Measurements from ENCODE around the gene BBC3. TPM values are rescaled to one million over a fixed set of nuclear protein-coding genes. Genes with fewer than 3 reads are reported as not detected.

Gene BBC3
- total and polyA plus RNA-seq, 2 experiments from 2014 or later = 23.4 to 31.9 TPM

- Histone ChIP-seq H3K27me3 (ENCODE audit: insufficient read depth) (peaks cover 41% of the 10 kb centered on the region), H3K79me2 (replicated peaks; ENCODE audit: insufficient read depth) (no peaks in the 10 kb centered on the region), H3K4me2 (peak overlapping the region; percentile 90), H3F3A (replicated peaks; ENCODE audit: low read depth) (peaks cover 38% of the 10 kb centered on the region), H3K27ac (ENCODE audit: low read depth) (no peak overlapping the region), H2AFZ (peak overlapping the region; percentile 96), H3K4me1 (ENCODE audit: insufficient read depth) (peaks cover 19% of the 10 kb centered on the region), H3K4me3 (peak overlapping the region; percentile 73), H4K20me1 (replicated peaks; ENCODE audit: insufficient read depth) (no peaks in the 10 kb centered on the region), H3K36me3 (ENCODE audit: insufficient read depth) (no peaks in the 10 kb centered on the region), H3K9me2 (ENCODE audit: insufficient read depth) (no peaks in the 10 kb centered on the region)
- Mint-ChIP-seq H3K27me3 (ENCODE audit: insufficient read depth, low read depth, poor library complexity) (peaks cover 21% of the 10 kb centered on the region), H3K4me1 (peaks cover 19% of the 10 kb centered on the region), H3K27ac (no peak overlapping the region), H3K36me3 (ENCODE audit: low read depth) (peaks cover 6% of the 10 kb centered on the region; the same call in 1 of the 3 replicates), H3K4me3 (peak overlapping the region; percentile 70), H3K9me3 (peaks cover 3% of the 10 kb centered on the region; the same call in 1 of the 3 replicates)
- TF ChIP-seq EZH2phosphoT487 (IDR thresholded peaks at IDR 0.05; ENCODE audit: unreplicated experiment) = no peak
- no peak for TF ChIP-seq ZNF114 (CRISPR knock-in tag; IDR thresholded peaks at IDR 0.05)
- no peak for TF ChIP-seq EZH2 (IDR thresholded peaks at IDR 0.05; ENCODE audit: low read depth, unreplicated experiment)
- TF ChIP-seq, protein P1, sequence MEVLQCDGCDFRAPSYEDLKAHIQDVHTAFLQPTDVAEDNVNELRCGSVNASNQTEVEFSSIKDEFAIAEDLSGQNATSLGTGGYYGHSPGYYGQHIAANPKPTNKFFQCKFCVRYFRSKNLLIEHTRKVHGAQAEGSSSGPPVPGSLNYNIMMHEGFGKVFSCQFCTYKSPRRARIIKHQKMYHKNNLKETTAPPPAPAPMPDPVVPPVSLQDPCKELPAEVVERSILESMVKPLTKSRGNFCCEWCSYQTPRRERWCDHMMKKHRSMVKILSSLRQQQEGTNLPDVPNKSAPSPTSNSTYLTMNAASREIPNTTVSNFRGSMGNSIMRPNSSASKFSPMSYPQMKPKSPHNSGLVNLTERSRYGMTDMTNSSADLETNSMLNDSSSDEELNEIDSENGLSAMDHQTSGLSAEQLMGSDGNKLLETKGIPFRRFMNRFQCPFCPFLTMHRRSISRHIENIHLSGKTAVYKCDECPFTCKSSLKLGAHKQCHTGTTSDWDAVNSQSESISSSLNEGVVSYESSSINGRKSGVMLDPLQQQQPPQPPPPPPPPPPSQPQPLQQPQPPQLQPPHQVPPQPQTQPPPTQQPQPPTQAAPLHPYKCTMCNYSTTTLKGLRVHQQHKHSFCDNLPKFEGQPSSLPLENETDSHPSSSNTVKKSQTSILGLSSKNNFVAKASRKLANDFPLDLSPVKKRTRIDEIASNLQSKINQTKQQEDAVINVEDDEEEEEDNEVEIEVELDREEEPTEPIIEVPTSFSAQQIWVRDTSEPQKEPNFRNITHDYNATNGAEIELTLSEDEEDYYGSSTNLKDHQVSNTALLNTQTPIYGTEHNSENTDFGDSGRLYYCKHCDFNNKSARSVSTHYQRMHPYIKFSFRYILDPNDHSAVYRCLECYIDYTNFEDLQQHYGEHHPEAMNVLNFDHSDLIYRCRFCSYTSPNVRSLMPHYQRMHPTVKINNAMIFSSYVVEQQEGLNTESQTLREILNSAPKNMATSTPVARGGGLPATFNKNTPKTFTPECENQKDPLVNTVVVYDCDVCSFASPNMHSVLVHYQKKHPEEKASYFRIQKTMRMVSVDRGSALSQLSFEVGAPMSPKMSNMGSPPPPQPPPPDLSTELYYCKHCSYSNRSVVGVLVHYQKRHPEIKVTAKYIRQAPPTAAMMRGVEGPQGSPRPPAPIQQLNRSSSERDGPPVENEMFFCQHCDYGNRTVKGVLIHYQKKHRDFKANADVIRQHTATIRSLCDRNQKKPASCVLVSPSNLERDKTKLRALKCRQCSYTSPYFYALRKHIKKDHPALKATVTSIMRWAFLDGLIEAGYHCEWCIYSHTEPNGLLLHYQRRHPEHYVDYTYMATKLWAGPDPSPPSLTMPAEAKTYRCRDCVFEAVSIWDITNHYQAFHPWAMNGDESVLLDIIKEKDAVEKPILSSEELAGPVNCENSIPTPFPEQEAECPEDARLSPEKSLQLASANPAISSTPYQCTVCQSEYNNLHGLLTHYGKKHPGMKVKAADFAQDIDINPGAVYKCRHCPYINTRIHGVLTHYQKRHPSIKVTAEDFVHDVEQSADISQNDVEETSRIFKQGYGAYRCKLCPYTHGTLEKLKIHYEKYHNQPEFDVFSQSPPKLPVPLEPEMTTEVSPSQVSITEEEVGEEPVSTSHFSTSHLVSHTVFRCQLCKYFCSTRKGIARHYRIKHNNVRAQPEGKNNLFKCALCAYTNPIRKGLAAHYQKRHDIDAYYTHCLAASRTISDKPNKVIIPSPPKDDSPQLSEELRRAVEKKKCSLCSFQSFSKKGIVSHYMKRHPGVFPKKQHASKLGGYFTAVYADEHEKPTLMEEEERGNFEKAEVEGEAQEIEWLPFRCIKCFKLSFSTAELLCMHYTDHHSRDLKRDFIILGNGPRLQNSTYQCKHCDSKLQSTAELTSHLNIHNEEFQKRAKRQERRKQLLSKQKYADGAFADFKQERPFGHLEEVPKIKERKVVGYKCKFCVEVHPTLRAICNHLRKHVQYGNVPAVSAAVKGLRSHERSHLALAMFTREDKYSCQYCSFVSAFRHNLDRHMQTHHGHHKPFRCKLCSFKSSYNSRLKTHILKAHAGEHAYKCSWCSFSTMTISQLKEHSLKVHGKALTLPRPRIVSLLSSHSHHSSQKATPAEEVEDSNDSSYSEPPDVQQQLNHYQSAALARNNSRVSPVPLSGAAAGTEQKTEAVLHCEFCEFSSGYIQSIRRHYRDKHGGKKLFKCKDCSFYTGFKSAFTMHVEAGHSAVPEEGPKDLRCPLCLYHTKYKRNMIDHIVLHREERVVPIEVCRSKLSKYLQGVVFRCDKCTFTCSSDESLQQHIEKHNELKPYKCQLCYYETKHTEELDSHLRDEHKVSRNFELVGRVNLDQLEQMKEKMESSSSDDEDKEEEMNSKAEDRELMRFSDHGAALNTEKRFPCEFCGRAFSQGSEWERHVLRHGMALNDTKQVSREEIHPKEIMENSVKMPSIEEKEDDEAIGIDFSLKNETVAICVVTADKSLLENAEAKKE (CRISPR knock-in tag; IDR thresholded peaks at IDR 0.05) = no peak
- no peak for TF ChIP-seq CREB1 (CRISPR knock-in tag; IDR thresholded peaks at IDR 0.05; ENCODE audit: low read depth)
- no peak for TF ChIP-seq NANOG (IDR thresholded peaks at IDR 0.05; ENCODE audit: borderline replicate concordance)
- no peak for TF ChIP-seq ZNF331 (CRISPR knock-in tag; IDR thresholded peaks at IDR 0.05; ENCODE audit: low read depth)
- TF ChIP-seq, protein P2, sequence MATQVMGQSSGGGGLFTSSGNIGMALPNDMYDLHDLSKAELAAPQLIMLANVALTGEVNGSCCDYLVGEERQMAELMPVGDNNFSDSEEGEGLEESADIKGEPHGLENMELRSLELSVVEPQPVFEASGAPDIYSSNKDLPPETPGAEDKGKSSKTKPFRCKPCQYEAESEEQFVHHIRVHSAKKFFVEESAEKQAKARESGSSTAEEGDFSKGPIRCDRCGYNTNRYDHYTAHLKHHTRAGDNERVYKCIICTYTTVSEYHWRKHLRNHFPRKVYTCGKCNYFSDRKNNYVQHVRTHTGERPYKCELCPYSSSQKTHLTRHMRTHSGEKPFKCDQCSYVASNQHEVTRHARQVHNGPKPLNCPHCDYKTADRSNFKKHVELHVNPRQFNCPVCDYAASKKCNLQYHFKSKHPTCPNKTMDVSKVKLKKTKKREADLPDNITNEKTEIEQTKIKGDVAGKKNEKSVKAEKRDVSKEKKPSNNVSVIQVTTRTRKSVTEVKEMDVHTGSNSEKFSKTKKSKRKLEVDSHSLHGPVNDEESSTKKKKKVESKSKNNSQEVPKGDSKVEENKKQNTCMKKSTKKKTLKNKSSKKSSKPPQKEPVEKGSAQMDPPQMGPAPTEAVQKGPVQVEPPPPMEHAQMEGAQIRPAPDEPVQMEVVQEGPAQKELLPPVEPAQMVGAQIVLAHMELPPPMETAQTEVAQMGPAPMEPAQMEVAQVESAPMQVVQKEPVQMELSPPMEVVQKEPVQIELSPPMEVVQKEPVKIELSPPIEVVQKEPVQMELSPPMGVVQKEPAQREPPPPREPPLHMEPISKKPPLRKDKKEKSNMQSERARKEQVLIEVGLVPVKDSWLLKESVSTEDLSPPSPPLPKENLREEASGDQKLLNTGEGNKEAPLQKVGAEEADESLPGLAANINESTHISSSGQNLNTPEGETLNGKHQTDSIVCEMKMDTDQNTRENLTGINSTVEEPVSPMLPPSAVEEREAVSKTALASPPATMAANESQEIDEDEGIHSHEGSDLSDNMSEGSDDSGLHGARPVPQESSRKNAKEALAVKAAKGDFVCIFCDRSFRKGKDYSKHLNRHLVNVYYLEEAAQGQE (IDR thresholded peaks at IDR 0.05; ENCODE audit: unreplicated experiment) = no peak
- no peak for TF ChIP-seq JUNB (IDR thresholded peaks at IDR 0.05; ENCODE audit: unreplicated experiment)
- TF ChIP-seq STAT1 (IDR thresholded peaks at IDR 0.05; ENCODE audit: unreplicated experiment) = no peak
- no peak for TF ChIP-seq POLR2AphosphoS5 (IDR thresholded peaks at IDR 0.05; ENCODE audit: low read depth)
- TF ChIP-seq ETS1 (IDR thresholded peaks at IDR 0.05) = no peak
- TF ChIP-seq, protein P3, sequence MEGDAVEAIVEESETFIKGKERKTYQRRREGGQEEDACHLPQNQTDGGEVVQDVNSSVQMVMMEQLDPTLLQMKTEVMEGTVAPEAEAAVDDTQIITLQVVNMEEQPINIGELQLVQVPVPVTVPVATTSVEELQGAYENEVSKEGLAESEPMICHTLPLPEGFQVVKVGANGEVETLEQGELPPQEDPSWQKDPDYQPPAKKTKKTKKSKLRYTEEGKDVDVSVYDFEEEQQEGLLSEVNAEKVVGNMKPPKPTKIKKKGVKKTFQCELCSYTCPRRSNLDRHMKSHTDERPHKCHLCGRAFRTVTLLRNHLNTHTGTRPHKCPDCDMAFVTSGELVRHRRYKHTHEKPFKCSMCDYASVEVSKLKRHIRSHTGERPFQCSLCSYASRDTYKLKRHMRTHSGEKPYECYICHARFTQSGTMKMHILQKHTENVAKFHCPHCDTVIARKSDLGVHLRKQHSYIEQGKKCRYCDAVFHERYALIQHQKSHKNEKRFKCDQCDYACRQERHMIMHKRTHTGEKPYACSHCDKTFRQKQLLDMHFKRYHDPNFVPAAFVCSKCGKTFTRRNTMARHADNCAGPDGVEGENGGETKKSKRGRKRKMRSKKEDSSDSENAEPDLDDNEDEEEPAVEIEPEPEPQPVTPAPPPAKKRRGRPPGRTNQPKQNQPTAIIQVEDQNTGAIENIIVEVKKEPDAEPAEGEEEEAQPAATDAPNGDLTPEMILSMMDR (conservative IDR thresholded peaks at IDR 0.05; ENCODE audit: low read depth in 2 of 2) = no peak
- DNase-seq (ENCODE audit: low spot score) (peak; percentile 58), ATAC-seq (no peak)
These were observed 8.2 kb upstream of the BBC3 start for GRCh38 chr19:47239152-47239551.

All from GM23338 (cell line).